8988T (cell line): Measurements from ENCODE around the gene SLC7A1.
"Not testable (repeated sequence)": the region's sequence is repeated elsewhere in the genome, so short reads cannot be mapped to it uniquely, and the experiment has no call there.

Source experiments
- DNase-seq: peaks from one replicate; pipeline ENCODE4 v3.0.0; 2011

Gene SLC7A1

GRCh38 chr13:29595380-29596063, at the start of gene SLC7A1:
TSS of gene SLC7A1 (minus strand) at chr13:29595688. CDS start at chr13:29536188, 59,500 bp downstream.
- DNase-seq, result peak; percentile 91

DNA sequence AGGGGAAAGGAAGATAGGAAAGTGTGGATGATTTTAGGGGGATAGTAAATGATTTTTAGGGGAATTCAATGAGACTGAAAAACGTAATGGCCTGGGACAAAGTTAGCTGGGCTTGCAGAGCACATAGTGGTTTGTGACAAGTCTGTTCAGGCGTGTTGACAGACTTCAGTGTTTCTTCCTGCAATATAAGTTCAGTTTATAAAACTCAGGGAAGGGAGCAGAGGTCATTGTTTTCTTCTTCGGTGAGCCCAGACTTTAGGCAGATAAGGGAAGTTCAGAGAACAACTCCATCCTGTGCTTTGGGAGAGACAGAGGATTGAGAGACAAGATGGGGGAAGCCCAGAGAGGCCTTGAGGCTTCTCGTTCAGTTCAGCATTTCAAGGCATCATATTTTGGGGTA, 45.2 kb upstream of the SLC7A1 start:
- DNase-seq, result no peak

DNA sequence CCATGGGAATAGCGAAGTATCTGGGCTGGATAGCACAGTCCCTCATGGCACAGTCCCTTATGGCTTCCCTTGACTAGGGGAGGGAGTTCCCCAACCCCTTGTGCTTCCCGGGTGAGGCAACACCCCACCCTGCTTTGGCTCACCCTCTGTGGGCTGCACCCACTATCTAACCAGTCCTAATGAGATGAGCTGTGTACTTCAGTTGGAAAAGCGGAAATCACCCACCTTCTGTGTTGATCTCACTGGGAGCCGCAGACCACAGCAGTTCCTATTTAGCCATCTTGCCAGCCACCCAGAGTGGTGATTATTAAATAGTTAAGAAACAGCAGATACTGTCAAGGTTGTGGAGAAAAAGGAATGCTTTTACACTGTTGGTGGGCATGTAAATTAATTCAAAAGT, 41.3 kb upstream of the SLC7A1 start:
- DNase-seq, result not testable (repeated sequence)

- no peak for DNase-seq
Observed at GRCh38 chr13:29624997-29625396, 29.5 kb upstream of the SLC7A1 start.

GRCh38 chr13:29621841-29622240, 26.4 kb upstream of the SLC7A1 start:
- DNase-seq, result no peak

DNA sequence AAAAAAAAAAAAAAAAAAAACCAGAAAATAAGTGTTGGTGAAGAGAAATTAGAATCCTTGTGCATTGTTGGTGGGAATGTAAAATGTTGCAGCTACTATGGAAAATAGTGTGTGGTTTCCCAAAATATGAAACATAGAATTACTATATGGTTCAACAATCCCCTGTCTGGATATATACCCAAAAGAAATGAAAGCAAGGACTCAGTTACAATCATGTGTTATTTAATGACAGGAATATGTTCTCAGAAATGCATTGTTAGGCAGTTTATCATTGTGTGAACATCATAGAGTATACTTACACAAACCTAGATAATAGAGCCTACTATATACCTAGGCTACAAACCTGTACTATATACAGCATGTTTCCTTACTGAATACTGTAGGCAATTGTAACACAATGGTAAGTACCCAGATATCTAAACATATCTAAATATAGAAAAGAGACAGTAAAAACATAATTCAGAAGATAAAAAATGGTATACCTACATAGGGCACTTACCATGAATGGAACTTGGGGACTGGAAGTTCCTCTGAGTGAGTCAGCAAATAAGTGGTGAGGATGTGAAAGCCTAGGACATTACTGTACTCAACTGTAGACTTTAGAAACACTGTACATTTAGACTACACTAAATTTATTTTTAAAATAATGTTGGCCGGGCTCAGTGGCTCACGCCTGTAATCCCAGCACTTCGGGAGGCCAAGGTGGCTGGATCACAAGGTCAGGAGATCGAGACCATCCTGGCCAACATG, 25.7 kb upstream of the SLC7A1 start:
- DNase-seq, result no peak

- DNase-seq, result no peak
Observed at GRCh38 chr13:29619995-29620394, 24.5 kb upstream of the SLC7A1 start.

DNA sequence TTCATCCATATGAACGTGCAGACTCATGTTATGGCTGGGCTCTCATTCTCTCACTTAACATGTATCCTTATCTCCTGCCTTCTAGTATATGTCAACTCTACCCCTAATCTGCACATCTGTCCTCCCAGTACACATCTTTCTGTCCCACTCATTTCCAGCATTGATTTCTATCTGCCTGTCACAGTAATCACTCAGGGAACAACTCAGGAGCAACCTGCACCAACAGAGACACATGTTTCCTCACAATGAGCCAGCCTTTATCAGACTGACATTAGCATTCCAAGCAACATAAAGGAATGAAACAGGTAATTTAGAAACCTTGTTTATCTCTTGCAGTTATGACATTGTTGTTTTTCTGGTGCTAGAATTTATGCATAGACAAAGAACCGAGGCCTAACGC, 17.6 kb upstream of the SLC7A1 start:
- no peak for DNase-seq

DNA sequence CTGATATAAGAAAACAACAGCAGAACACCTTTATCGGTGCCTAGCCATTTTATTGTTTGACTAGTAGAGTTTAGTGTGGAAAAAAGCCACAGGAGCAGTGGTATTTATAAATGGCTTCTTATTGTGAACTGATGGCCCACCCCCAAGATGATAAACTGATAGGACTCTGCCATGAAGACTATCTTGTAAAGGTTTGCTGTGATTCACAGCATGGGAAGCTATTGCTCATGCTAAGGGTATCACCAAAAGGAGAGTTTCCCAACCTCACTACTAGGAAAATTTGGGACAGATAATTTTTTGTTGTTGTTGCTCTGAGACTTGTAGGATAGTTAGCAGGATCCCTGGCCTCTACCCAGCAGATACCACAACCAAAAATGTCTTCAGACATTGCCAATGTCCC, 12.0 kb upstream of the SLC7A1 start:
- no peak for DNase-seq

- no peak for DNase-seq
Observed at GRCh38 chr13:29605860-29606526, 10.5 kb upstream of the SLC7A1 start.

- no peak for DNase-seq
Observed at GRCh38 chr13:29598321-29598720, 2.8 kb upstream of the SLC7A1 start.

DNA sequence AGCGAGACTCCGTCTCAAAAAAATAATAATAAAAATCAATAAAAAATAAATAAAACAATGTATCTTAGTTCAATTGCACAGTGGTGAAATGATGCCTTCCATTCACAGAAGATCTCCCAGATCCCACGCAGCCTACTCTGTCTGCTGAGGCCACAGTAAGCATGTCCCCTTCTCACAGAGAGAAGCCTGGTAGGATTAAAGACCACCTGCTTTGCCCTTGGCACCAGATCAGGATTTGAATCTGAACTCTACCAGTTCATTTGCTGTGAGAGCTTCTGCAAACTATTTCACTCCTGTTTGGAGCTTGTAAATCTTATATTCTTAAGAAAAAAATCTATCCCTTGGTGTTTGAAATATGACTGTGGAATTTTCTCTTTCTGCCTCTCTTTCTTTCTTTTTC, 2.2 kb upstream of the SLC7A1 start:
- DNase-seq, result no peak

- no peak for DNase-seq
Observed at GRCh38 chr13:29597246-29597645, 1.8 kb upstream of the SLC7A1 start.

- DNase-seq, result no peak
Observed at GRCh38 chr13:29596064-29596418, 553 bp upstream of the SLC7A1 start.

- DNase-seq, result peak; percentile 42
Observed at GRCh38 chr13:29594710-29595379, 643 bp downstream of the SLC7A1 start.

DNA sequence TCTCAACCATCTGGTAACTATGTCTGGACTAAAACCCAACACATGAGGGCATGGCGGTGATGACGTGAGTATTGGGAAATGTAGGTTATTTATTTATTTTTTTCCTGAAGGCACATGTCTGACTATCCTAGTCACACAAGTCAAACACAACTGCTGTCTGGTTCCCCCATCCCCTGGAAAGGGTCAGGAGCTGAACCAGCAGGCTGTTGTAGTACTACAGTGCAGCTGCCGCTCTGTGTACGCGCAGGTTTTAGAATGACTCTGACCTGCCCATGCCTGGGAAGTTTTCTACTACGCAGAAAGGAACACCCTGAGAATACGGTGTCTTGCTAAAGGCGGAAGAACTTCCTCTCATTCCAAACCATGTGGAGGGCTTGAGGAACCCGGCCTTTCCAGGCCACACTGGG, 1.2 kb downstream of the SLC7A1 start:
- peak; percentile 44 for DNase-seq

- no peak for DNase-seq
Observed at GRCh38 chr13:29593605-29594297, 1.7 kb downstream of the SLC7A1 start.

DNA sequence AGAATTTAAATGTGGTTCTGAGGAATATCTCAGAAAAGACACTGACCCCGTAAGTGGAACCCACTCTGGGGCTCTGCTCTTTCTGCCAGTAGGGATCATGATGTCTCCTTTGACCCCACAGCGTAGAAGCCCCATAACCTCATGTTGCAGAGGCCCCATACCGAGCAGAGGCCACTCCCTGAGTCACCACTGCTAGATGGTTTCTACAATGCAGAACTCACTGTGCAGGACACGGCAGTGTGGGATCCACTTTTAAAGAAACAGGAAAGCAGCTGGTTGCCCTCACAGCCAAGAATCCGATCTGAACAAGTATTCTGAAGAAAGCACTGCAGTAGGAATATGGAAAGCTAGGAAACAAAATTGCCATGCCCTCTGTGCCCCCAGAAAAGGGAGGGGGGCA, 4.2 kb downstream of the SLC7A1 start:
- DNase-seq, result no peak

- no peak for DNase-seq
Observed at GRCh38 chr13:29589967-29590366, 5.5 kb downstream of the SLC7A1 start.

- no peak for DNase-seq
Observed at GRCh38 chr13:29589234-29589633, 6.3 kb downstream of the SLC7A1 start.

GRCh38 chr13:29587645-29588044, 7.8 kb downstream of the SLC7A1 start:
- no peak for DNase-seq

DNA sequence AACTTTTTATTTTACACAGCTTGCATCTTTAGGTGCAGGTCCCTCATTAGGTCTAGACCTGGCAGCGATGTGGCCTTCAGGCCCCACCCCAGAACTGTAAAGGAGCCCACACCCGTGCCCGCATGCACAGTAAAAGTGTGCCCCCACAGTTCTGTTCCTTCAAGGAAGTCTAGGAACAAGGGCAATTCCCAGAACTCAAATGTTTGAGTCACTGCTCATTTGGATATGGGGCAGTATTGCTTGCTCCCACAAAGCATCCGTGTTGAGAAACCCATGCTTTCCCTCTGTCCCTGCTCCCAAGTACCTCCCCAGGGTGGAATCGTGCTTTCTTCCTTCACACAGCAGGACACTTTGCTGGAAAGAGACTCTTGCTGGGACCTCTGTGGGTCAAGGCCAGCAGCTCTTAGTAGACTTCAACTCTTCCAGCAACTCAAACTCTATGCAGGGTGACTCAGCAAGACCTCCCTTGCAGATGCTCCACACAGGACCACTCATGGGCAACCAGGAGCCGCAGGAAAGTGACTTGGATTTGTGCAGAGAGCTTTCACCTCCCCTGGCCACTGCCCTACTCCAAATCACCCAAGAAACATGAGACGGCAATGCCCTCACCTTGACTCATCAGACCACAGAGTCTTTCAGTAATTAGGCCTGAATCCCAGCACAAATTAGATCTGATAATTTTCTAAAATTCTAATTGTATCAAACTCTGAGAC, 12.3 kb downstream of the SLC7A1 start:
- DNase-seq, result no peak
